Vagina (tissue), 2 donors: ENCODE data around the gene POLR2E.

Experiments
- POLR2A ChIP-seq, 2 donors: fragments of 450-650 bp; IDR thresholded peaks; one replicate each; pipeline ENCODE4 v1.6.1; 2017; ENCODE audit warnings: antibody characterized with exemption in 2 of 2, mild to moderate bottlenecking in 2 of 2, moderate library complexity in 2 of 2
- POLR2AphosphoS5 ChIP-seq, 2 donors: sonication (generic); formaldehyde crosslinking; IDR thresholded peaks; one replicate each; pipeline ENCODE4 v1.9.0; 2017; ENCODE audit warnings: antibody characterized with exemption in 2 of 2, mild to moderate bottlenecking in 2 of 2, low read depth in 1 of 2; ENCODE audit not compliant: insufficient read depth in 1 of 2
- TF ChIP-seq, protein P1 (sequence below), 3 experiments: fragments of 450-650 bp in 2 of 3; fragments of 200-600 bp in 1 of 3; sonication (generic) in 1 of 3; IDR thresholded peaks; one replicate each; pipeline ENCODE4 v1.5.1; 2017 to 2019; ENCODE audit warnings: antibody characterized with exemption in 3 of 3, mild to moderate bottlenecking in 2 of 3, moderate library complexity in 2 of 3

DNA sequence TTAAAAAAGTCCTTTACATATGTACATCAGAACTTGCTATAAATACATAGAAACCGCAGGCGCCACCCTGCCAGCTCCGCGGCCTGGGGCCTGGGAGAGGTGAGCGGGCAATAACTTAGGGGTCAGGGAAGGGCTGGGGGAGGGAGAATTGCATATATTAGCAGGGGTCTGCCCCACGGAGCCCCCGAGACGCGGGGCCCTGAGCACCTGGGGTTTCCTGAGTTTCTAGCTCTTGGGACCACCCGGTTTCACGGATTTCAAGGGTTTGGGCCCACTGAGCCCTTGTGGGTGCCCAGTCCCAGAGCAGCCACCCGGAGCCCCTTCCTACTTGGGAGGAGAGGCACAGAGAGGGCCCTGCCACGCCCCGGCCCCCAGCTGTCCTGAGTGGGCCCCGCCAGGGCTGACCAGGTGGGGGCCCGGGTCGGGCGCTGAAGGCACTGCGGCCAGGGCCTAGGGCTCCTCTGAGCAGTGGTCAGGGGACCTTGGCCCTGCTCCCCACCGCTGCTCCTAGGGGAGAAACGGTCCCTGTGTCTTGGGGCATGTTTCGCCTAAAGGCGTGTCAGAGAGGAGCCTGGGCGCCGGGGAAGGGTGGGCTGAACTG lies 12.6 kb upstream of the POLR2E start:
- TF ChIP-seq, protein P1, sequence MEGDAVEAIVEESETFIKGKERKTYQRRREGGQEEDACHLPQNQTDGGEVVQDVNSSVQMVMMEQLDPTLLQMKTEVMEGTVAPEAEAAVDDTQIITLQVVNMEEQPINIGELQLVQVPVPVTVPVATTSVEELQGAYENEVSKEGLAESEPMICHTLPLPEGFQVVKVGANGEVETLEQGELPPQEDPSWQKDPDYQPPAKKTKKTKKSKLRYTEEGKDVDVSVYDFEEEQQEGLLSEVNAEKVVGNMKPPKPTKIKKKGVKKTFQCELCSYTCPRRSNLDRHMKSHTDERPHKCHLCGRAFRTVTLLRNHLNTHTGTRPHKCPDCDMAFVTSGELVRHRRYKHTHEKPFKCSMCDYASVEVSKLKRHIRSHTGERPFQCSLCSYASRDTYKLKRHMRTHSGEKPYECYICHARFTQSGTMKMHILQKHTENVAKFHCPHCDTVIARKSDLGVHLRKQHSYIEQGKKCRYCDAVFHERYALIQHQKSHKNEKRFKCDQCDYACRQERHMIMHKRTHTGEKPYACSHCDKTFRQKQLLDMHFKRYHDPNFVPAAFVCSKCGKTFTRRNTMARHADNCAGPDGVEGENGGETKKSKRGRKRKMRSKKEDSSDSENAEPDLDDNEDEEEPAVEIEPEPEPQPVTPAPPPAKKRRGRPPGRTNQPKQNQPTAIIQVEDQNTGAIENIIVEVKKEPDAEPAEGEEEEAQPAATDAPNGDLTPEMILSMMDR (IDR thresholded peaks at IDR 0.05), result no peak
- TF ChIP-seq POLR2AphosphoS5 (IDR thresholded peaks at IDR 0.05; ENCODE audit: insufficient read depth in 1 of 2, low read depth in 1 of 2) (no peak), POLR2A (IDR thresholded peaks at IDR 0.05) (no peak)
